Vagina (tissue), 2 donors: Measurements from ENCODE around the gene IQSEC3.

Experiments used
- POLR2A ChIP-seq, 2 donors: fragments of 450-650 bp; IDR thresholded peaks; one replicate each; pipeline ENCODE4 v1.6.1; 2017; ENCODE audit warnings: antibody characterized with exemption in 2 of 2, mild to moderate bottlenecking in 2 of 2, moderate library complexity in 2 of 2
- POLR2AphosphoS5 ChIP-seq, 2 donors: sonication (generic); formaldehyde crosslinking; IDR thresholded peaks; one replicate each; pipeline ENCODE4 v1.9.0; 2017; ENCODE audit warnings: antibody characterized with exemption in 2 of 2, mild to moderate bottlenecking in 2 of 2, low read depth in 1 of 2; ENCODE audit not compliant: insufficient read depth in 1 of 2
- TF ChIP-seq, protein P1 (sequence below), 3 experiments: fragments of 450-650 bp in 2 of 3; fragments of 200-600 bp in 1 of 3; sonication (generic) in 1 of 3; IDR thresholded peaks; one replicate each; pipeline ENCODE4 v1.5.1; 2017 to 2019; ENCODE audit warnings: antibody characterized with exemption in 3 of 3, mild to moderate bottlenecking in 2 of 3, moderate library complexity in 2 of 3

DNA sequence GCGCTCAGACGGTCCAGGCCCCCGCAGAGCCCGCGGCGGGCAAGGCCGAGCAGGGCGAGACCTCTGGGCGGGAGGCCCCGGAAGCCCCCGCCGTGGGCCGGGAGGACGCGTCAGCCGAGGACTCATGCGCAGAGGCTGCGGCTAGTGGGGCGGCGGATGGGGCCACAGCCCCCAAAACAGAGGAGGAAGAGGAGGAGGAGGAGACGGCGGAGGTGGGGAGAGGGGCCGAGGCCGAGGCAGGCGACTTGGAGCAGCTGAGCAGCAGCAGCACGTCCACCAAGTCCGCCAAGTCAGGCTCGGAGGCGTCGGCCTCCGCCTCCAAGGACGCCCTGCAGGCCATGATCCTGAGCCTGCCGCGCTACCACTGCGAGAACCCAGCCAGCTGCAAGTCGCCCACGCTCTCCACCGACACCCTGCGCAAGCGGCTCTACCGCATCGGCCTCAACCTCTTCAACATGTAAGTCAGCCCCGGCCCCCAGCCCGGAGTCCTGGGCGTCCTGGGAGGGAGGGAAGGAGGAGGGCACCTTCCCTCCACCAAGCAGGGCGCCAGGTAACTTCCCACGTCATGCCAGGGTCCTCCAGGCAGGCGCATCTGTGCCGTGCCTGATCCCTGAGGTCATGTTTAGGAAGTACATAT is 72.4 kb downstream of the IQSEC3 start:
- TF ChIP-seq POLR2A (IDR thresholded peaks at IDR 0.05) (no peak), POLR2AphosphoS5 (IDR thresholded peaks at IDR 0.05; ENCODE audit: insufficient read depth in 1 of 2, low read depth in 1 of 2) (no peak)
- TF ChIP-seq, protein P1, sequence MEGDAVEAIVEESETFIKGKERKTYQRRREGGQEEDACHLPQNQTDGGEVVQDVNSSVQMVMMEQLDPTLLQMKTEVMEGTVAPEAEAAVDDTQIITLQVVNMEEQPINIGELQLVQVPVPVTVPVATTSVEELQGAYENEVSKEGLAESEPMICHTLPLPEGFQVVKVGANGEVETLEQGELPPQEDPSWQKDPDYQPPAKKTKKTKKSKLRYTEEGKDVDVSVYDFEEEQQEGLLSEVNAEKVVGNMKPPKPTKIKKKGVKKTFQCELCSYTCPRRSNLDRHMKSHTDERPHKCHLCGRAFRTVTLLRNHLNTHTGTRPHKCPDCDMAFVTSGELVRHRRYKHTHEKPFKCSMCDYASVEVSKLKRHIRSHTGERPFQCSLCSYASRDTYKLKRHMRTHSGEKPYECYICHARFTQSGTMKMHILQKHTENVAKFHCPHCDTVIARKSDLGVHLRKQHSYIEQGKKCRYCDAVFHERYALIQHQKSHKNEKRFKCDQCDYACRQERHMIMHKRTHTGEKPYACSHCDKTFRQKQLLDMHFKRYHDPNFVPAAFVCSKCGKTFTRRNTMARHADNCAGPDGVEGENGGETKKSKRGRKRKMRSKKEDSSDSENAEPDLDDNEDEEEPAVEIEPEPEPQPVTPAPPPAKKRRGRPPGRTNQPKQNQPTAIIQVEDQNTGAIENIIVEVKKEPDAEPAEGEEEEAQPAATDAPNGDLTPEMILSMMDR (IDR thresholded peaks at IDR 0.05): no peak
